K562 (cell line): ENCODE data around the gene SULT1C3. TPM values are rescaled to one million over a fixed set of nuclear protein-coding genes. Genes with fewer than 3 reads are reported as not detected.

Source experiments
- ATAC-seq: fragments of 200-7000 bp; cut with Tn5 transposase; 3 replicates; pipeline ENCODE4 v1.9.1; 2020; ENCODE audit warnings: moderate library complexity
- BruUV-seq: library from RNA; stranded (reverse); fragments of 400-500 nt; replicated peaks from 2 replicates; lab custom pipeline; 2021; lab: Mats Ljungman, UMichigan
- CTCF ChIA-PET: fragments of 300-600 bp; formaldehyde crosslinking; extraction: SDS; loops from one replicate; lab custom pipeline; 2021; ENCODE audit warnings: low intra/inter-chr PET ratio; lab: Yijun Ruan, JAX
- POLR2A ChIA-PET: fragments of 300-600, 350-650 bp; sonication (Branson Sonifier 250); formaldehyde crosslinking; extraction: SDS; loops from one replicate; lab custom pipeline; 2021; ENCODE audit warnings: antibody characterized with exemption, inconsistent platforms; lab: Yijun Ruan, JAX
- DNase-seq, 4 experiments: peaks; one replicate each; pipeline versions ENCODE4 v3.0.0 to v3.0.0-alpha.2; 2011 to 2018; ENCODE audit warnings: low spot score in 3 of 4, mixed read lengths in 3 of 4; ENCODE audit errors: extremely low read depth in 1 of 4
- FAIRE-seq: peaks from 2 replicates; lab custom pipeline; 2011; peaks lifted over from hg19 to GRCh38; lab: Jason Lieb, UNC
- H2AFZ ChIP-seq: 2 replicates; pipeline ENCODE4 v1.6.0; 2011; ENCODE audit warnings: low read depth, low read length, control low read depth, inconsistent platforms
- H3K27ac ChIP-seq: fragments of 200-600 bp; 3 replicates; pipeline ENCODE4 v1.8.0; 2011; ENCODE audit warnings: low read depth, mild to moderate bottlenecking, control low read depth, inconsistent platforms, low read length, moderate library complexity, mixed read lengths; ENCODE audit errors: extremely low read depth
- H3K27me3 ChIP-seq, 2 experiments: fragments of 300-600 bp in 1 of 2; 2 replicates in 1 of 2; 3 replicates in 1 of 2; pipeline versions ENCODE4 v1.6.0 to v1.8.0; 2011; ENCODE audit warnings: inconsistent platforms in 2 of 2, low read length in 2 of 2, mild to moderate bottlenecking in 1 of 2, mixed read lengths in 1 of 2, moderate library complexity in 1 of 2; ENCODE audit not compliant: control insufficient read depth in 2 of 2, insufficient read depth in 2 of 2
- H3K36me3 ChIP-seq: fragments of 300-600 bp; 3 replicates; pipeline ENCODE4 v1.8.0; 2011; ENCODE audit warnings: mild to moderate bottlenecking, low read length, inconsistent platforms; ENCODE audit not compliant: control insufficient read depth, insufficient read depth
- H3K4me1 ChIP-seq, 2 experiments: fragments of 200-600 bp in 1 of 2; replicated peaks in 1 of 2; 2 replicates in 1 of 2; 3 replicates in 1 of 2; pipeline versions ENCODE4 v1.5.1 to v1.8.0; 2011; ENCODE audit warnings: inconsistent platforms in 2 of 2, low read length in 2 of 2, mild to moderate bottlenecking in 1 of 2, mixed read lengths in 1 of 2, moderate library complexity in 1 of 2; ENCODE audit not compliant: control insufficient read depth in 2 of 2, insufficient read depth in 2 of 2
- H3K4me2 ChIP-seq: 2 replicates; pipeline ENCODE4 v1.6.1; 2011; ENCODE audit warnings: low read length, control low read depth, inconsistent platforms, mixed read lengths; ENCODE audit not compliant: insufficient read depth
- H3K4me3 ChIP-seq: fragments of 200-600 bp; sonication (generic), shearing (Covaris generic); 2 replicates; pipeline ENCODE4 v1.5.1; 2016; ENCODE audit warnings: control low read depth, inconsistent platforms
- H3K79me2 ChIP-seq: fragments of 200-600 bp; 3 replicates; pipeline ENCODE4 v1.8.0; 2011; ENCODE audit warnings: low read length, inconsistent platforms; ENCODE audit not compliant: control insufficient read depth, insufficient read depth
- H3K9ac ChIP-seq, 2 experiments: 2 replicates each; pipeline versions ENCODE4 v1.6.0 to v1.6.1; 2011; ENCODE audit warnings: low read depth in 2 of 2, low read length in 2 of 2, control low read depth in 1 of 2, inconsistent platforms in 1 of 2, mild to moderate bottlenecking in 1 of 2, mixed read lengths in 1 of 2; ENCODE audit not compliant: insufficient read depth in 1 of 2
- H3K9me1 ChIP-seq: one replicate; pipeline ENCODE4 v1.6.0; 2011; ENCODE audit warnings: inconsistent platforms, mild to moderate bottlenecking, low read length, moderate library complexity; ENCODE audit not compliant: control insufficient read depth, insufficient read depth
- H3K9me3 ChIP-seq: replicated peaks from 2 replicates; pipeline ENCODE4 v1.5.1; 2011; ENCODE audit warnings: low read depth, low read length, inconsistent platforms; ENCODE audit not compliant: control insufficient read depth, insufficient read depth
- H4K20me1 ChIP-seq: replicated peaks from 2 replicates; pipeline ENCODE4 v1.6.1; 2011; ENCODE audit warnings: low read length, inconsistent platforms, mixed read lengths; ENCODE audit not compliant: control insufficient read depth, insufficient read depth
- ARNT ChIP-seq, 2 experiments: fragments of 450-650 bp; IDR thresholded peaks; 2 replicates each; pipeline ENCODE4 v1.6.1; 2016; ENCODE audit warnings: mild to moderate bottlenecking in 1 of 2
- CBFA2T3 ChIP-seq: fragments of 450-650 bp; IDR thresholded peaks from 2 replicates; pipeline ENCODE4 v1.6.1; 2017
- CHD2 ChIP-seq: IDR thresholded peaks from 2 replicates; pipeline ENCODE4 v1.6.1; 2011; ENCODE audit warnings: low read depth, low read length
- DIDO1 ChIP-seq: fragments of 450-650 bp; IDR thresholded peaks from 2 replicates; pipeline ENCODE4 v1.6.1; 2016; ENCODE audit warnings: low read depth, missing biosample characterization, missing genetic modification characterization
- GTF2A2 ChIP-seq: IDR thresholded peaks from 2 replicates; pipeline ENCODE4 v1.6.1; 2016; ENCODE audit warnings: mild to moderate bottlenecking, missing genetic modification characterization, missing compliant biosample characterization
- HMGXB4 ChIP-seq: sonication (generic); formaldehyde crosslinking; IDR thresholded peaks from 2 replicates; pipeline ENCODE4 v1.8.1; 2023; ENCODE audit warnings: mild to moderate bottlenecking, missing genetic modification reagents
- NCOA6 ChIP-seq: fragments of 450-650 bp; IDR thresholded peaks from 2 replicates; pipeline ENCODE4 v1.6.1; 2017; ENCODE audit warnings: mild to moderate bottlenecking
- SP2 ChIP-seq: IDR thresholded peaks from 2 replicates; pipeline ENCODE4 v1.6.1; 2011; ENCODE audit warnings: mild to moderate bottlenecking, low read depth, low read length, moderate library complexity; ENCODE audit not compliant: poor library complexity, severe bottlenecking; ENCODE audit errors: extremely low read depth
- TEAD1 ChIP-seq, 2 experiments: fragments of 450-650 bp in 1 of 2; sonication (generic) in 1 of 2; formaldehyde crosslinking; IDR thresholded peaks; 2 replicates each; pipeline versions ENCODE4 v1.4.0 to v1.8.0; 2020 to 2022; ENCODE audit warnings: mild to moderate bottlenecking in 2 of 2, missing genetic modification reagents in 1 of 2
- XRCC3 ChIP-seq: fragments of 450-650 bp; IDR thresholded peaks from 2 replicates; pipeline ENCODE4 v1.6.1; 2017; ENCODE audit warnings: mild to moderate bottlenecking, moderate library complexity
- ZNF124 ChIP-seq: sonication (generic); formaldehyde crosslinking; IDR thresholded peaks from 2 replicates; pipeline ENCODE4 v1.8.1; 2022; ENCODE audit warnings: missing genetic modification reagents
- ZNF780A ChIP-seq: fragments of 250-450 bp; sonication (Bioruptor Pico); IDR thresholded peaks from 2 replicates; pipeline ENCODE4 v1.5.0; 2021; ENCODE audit warnings: mild to moderate bottlenecking
- ZNF79 ChIP-seq: fragments of 250-450 bp; sonication (Bioruptor Pico); IDR thresholded peaks from 2 replicates; pipeline ENCODE4 v1.4.0; 2020; ENCODE audit warnings: low read depth, mild to moderate bottlenecking, moderate library complexity
- WGBS: fragments of 100-300 bp; shearing (Covaris generic); methylation state at CpG from one replicate; pipeline ENCODE4 v1.1.6; 2016; ENCODE audit warnings: low coverage, mixed read lengths; ENCODE audit not compliant: insufficient coverage; ENCODE audit errors: missing lambda C conversion rate; 5-methylcytosine and 5-hydroxymethylcytosine counted together
- in situ Hi-C: fragments of 300-500 bp; cut with MboI; formaldehyde crosslinking; loops from 4 replicates; pipeline ENCODE4 v1.15.0; 2018; ENCODE audit warnings: inconsistent platforms, mixed read lengths
- intact Hi-C: fragments of 100-400 bp; cut with micrococcal nuclease; formaldehyde crosslinking; loops from 2 replicates; pipeline ENCODE4 v1.14.2; 2022
- polyA plus RNA-seq, 8 experiments: library from polyadenylated mRNA; depleted of rRNA in 4 of 8; stranded (reverse) in 5 of 8; unstranded in 3 of 8; fragments of >200 nt; fragmentation: Nextera tagmentation in 2 of 8; fragmentation: Illumina TruSeq in 1 of 8; extraction: Ambion mirVana in 2 of 8; extraction: Trizol in 1 of 8; gene quantifications; 2 replicates each; pipeline versions ENCODE4 v1.2.1 to v1.2.3, GENCODE V29; 2011 to 2014; ENCODE audit warnings: inconsistent platforms in 1 of 8, missing spikeins in 1 of 8
- total RNA-seq, 7 experiments: library from RNA; depleted of rRNA in 6 of 7; stranded (reverse); fragments of >200 nt in 6 of 7; fragmentation: Illumina TruSeq in 2 of 7; extraction: Trizol in 2 of 7; gene quantifications; 2 replicates each; pipeline versions ENCODE4 v1.2.1 to v1.2.3, GENCODE V29; 2011 to 2021; ENCODE audit warnings: low replicate concordance in 1 of 7
- TF ChIP-seq, protein P1 (sequence below): fragments of 250-450 bp; sonication (Bioruptor Pico); IDR thresholded peaks from 2 replicates; pipeline ENCODE4 v1.8.0; 2021; ENCODE audit warnings: borderline replicate concordance, mild to moderate bottlenecking, moderate library complexity; ENCODE audit not compliant: poor library complexity, severe bottlenecking

SULT1C3 gene
- total and polyA plus RNA-seq, 9 of the 15 experiments (the other 6 are each of a cell fraction or from before 2014, with no cell fraction given): not detected

DNA sequence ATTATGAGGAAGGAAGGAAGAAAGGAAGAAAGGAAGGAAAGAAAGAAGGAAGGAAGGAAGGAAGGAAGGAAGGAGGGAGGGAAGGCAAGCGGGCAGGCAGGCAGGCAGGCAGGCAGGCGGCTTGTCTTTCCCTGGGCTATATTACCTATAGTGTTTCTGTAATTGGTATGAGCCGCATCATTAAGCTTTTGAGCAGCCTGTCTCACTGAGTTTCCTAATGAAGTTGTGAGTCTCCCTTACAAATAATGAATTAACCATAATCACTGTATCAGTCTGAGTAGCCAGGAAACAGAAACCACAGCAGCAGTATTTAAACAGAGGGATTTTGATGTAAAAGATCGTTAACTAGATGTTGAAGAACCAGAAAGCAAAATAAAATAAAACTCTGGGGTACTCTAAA, 11.8 kb upstream of the SULT1C3 start:
- Histone ChIP-seq H3K9ac (no peak overlapping the region), H4K20me1 (no peaks in the 10 kb centered on the region), H2AFZ (no peak overlapping the region), H3K27me3 (no peaks in the 10 kb centered on the region), H3K4me1 (no peaks in the 10 kb centered on the region), H3K4me2 (no peak overlapping the region), H3K9me1 (no peaks in the 10 kb centered on the region), H3K79me2 (no peaks in the 10 kb centered on the region)
- no TSS peak for BruUV-seq
- no peak for DNase-seq
- ATAC-seq: no peak
- no peak for TF ChIP-seq TEAD1 (CRISPR knock-in tag; IDR thresholded peaks at IDR 0.05)
- TF ChIP-seq GTF2A2 (tag): no peak
- TF ChIP-seq ZNF780A (CRISPR knock-in tag): no peak
- no peak for TF ChIP-seq NCOA6
- no peak for TF ChIP-seq ARNT (IDR thresholded peaks at IDR 0.05)
- TF ChIP-seq SP2: no peak
- TF ChIP-seq ZNF124 (CRISPR knock-in tag): no peak
- TF ChIP-seq, all 486 proteins: peak for 0
- intact Hi-C loops: no loop called here
- 0 out of 2 replicates have a peak, but pooled peaks cover 2% of the 10 kb centered on the region for H3K9me3 ChIP-seq
- 0% methylated on average over 3 of the region's 4 CpGs for WGBS
- H3K36me3 ChIP-seq: no peaks in the 10 kb centered on the region
- H3K4me3 ChIP-seq: no peak overlapping the region
- in situ Hi-C loops: loop anchor here (10.0 kb wide), 1 partner anchor 357 kb away; no protein-coding TSS in a partner anchor
- H3K27ac ChIP-seq: no peak overlapping the region
- ChIA-PET POLR2A (no interaction called here), CTCF (no interaction called here)
- FAIRE-seq: no peak

DNA sequence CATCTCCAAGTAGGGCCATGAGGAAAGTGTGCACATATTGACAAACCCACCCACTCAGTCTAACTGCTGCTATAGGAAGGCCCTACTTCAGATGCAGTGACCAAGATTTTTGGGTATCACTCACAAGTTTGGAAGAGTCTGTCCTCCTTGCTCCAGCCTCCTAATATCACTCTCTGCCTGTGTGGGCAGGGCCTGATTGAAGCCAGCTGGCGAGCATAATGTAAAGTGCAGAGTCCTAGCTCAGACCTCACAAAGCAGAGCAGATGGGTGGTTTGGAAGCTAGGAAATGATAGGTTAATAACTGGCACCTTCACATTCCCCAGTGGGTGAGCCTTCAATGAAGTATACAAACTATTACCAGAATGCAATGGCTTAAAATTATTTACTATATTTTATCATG, 11.2 kb upstream of the SULT1C3 start:
- Histone ChIP-seq H3K27me3 (no peaks in the 10 kb centered on the region), H3K9me3 (no peaks in the 10 kb centered on the region), H3K27ac (no peak overlapping the region), H3K79me2 (no peaks in the 10 kb centered on the region), H3K4me2 (no peak overlapping the region), H3K4me3 (no peak overlapping the region), H4K20me1 (no peaks in the 10 kb centered on the region), H2AFZ (no peak overlapping the region), H3K9ac (no peak overlapping the region), H3K9me1 (no peaks in the 10 kb centered on the region), H3K36me3 (no peaks in the 10 kb centered on the region), H3K4me1 (no peaks in the 10 kb centered on the region)
- no peak for FAIRE-seq
- DNase-seq: no peak
- ChIA-PET POLR2A (no interaction called here), CTCF (no interaction called here)
- in situ Hi-C loops: loop anchor here (10.0 kb wide), 1 partner anchor 356 kb away; no protein-coding TSS in a partner anchor
- no peak for ATAC-seq
- WGBS: 0% methylated on average over 1 of the region's 1 CpG
- intact Hi-C loops: no loop called here
- BruUV-seq: no TSS peak
- no peak for TF ChIP-seq XRCC3
- no peak for TF ChIP-seq CHD2
- TF ChIP-seq DIDO1 (tag): no peak
- TF ChIP-seq ZNF79: no peak
- no peak for TF ChIP-seq HMGXB4
- TF ChIP-seq, protein P1, sequence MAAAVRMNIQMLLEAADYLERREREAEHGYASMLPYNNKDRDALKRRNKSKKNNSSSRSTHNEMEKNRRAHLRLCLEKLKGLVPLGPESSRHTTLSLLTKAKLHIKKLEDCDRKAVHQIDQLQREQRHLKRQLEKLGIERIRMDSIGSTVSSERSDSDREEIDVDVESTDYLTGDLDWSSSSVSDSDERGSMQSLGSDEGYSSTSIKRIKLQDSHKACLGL (CRISPR knock-in tag): no peak
- TF ChIP-seq CBFA2T3: no peak
